HG02943 (cell line): ENCODE measurements around the gene ZFHX3.

Source experiments
- ATAC-seq: cut with Tn5 transposase; IDR thresholded peaks from one replicate; pipeline ENCODE4 v1.9.1; 2021; ENCODE audit warnings: mild to moderate bottlenecking, low read depth, moderate library complexity; ENCODE audit not compliant: unreplicated experiment

ZFHX3 gene

GRCh38 chr16:72788269-72788809 is 259.6 kb downstream of the ZFHX3 start:
- ATAC-seq, result no peak

- peak; percentile 93 for ATAC-seq
Measured at GRCh38 chr16:72787514-72788268, 260.2 kb downstream of the ZFHX3 start.

GRCh38 chr16:72787130-72787513 is 260.8 kb downstream of the ZFHX3 start:
- peak; percentile 9 for ATAC-seq

- ATAC-seq, result no peak
Measured at GRCh38 chr16:72786606-72787005, 261.3 kb downstream of the ZFHX3 start.

- ATAC-seq, result no peak
Measured at GRCh38 chr16:72785886-72786285, 262.0 kb downstream of the ZFHX3 start.

GRCh38 chr16:72785171-72785570 is 262.8 kb downstream of the ZFHX3 start:
- no peak for ATAC-seq

- ATAC-seq, result no peak
Measured at GRCh38 chr16:72783716-72784318, 264.1 kb downstream of the ZFHX3 start.

GRCh38 chr16:72769876-72770275 is 278.1 kb downstream of the ZFHX3 start:
- no peak for ATAC-seq

- no peak for ATAC-seq
Measured at GRCh38 chr16:72768591-72768990, 279.3 kb downstream of the ZFHX3 start.

GRCh38 chr16:72766506-72766905 is 281.4 kb downstream of the ZFHX3 start:
- ATAC-seq, result no peak

- no peak for ATAC-seq
Measured at GRCh38 chr16:72764015-72764654, 283.8 kb downstream of the ZFHX3 start.

GRCh38 chr16:72760581-72760980 is 287.3 kb downstream of the ZFHX3 start:
- no peak for ATAC-seq

GRCh38 chr16:72753881-72754280 is 294.0 kb downstream of the ZFHX3 start:
- no peak for ATAC-seq

- ATAC-seq, result no peak
Measured at GRCh38 chr16:72752004-72752695, 295.8 kb downstream of the ZFHX3 start.

- no peak for ATAC-seq
Measured at GRCh38 chr16:72751076-72751475, 296.9 kb downstream of the ZFHX3 start.

GRCh38 chr16:72749091-72749490 is 298.8 kb downstream of the ZFHX3 start:
- no peak for ATAC-seq

GRCh38 chr16:72744076-72744793 is 303.7 kb downstream of the ZFHX3 start:
- no peak for ATAC-seq

GRCh38 chr16:72743011-72743761 is 304.7 kb downstream of the ZFHX3 start:
- peak; percentile 76 for ATAC-seq

- ATAC-seq, result no peak
Measured at GRCh38 chr16:72740347-72740746, 307.6 kb downstream of the ZFHX3 start.

- no peak for ATAC-seq
Measured at GRCh38 chr16:72739577-72739976, 308.4 kb downstream of the ZFHX3 start.
